Measurements from ENCODE around the gene LTBP1.

DNA sequence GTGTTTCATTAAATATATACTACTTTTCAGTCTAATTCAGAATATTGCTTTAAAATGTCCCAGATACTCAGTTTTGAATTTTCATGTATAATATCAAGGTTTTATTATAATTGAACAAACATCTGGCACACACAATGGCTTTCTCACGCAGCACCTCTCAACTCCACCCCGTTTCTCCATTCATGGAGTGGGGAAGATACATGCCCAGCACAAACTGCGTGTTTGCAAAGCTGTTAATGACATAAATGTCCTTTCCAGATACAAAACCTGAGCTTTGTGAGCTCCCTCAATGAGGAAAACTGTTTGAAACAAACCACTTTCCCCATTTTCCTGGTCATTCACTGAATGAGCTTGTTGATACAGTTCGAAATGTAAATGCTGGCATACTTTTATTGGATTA is 379.3 kb downstream of the LTBP1 start:
- no peak for TF ChIP-seq CTCF (IDR thresholded peaks at IDR 0.05)
- TF ChIP-seq POLR2A (IDR thresholded peaks at IDR 0.05) = no peak

Measured in lower leg skin (tissue), 3 donors.